Measurements from ENCODE around the gene JMJD7.

The JMJD7 gene

DNA sequence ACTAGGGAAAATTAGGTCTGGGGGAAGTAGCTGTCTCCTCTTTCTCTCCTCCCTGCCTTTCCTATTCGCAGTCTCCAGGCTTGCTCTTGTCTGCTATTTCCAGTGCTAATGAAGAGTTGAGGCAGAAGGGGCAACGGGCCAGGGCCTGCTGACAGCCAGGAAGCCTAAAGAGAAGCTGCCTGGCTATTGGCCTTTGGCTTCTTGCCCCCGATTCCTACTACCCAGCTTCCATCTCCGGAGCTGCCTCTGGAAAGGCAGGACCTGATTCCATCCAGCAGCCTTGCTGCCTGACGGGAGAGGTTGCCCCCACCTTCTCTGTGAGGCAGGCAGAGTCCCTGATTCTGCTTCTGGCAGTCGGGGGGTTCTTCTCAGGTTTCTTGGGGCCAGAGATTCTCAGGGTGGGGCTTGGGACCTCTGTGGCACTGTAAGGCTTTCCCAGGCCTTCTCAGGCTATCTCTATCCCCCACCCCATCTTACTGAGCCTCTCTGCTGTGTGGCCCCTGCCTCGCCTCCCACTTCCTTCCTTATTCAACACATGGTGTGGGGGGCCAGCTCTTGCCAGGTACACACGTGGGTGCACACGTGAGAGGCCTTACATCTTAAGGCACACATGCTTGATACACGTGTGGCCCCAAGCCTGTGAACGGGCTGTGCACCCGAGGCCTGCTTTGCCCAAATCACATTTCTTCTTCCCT is 18.2 kb upstream of the JMJD7 start:
- no peak for DNase-seq
- TF ChIP-seq, protein P1, sequence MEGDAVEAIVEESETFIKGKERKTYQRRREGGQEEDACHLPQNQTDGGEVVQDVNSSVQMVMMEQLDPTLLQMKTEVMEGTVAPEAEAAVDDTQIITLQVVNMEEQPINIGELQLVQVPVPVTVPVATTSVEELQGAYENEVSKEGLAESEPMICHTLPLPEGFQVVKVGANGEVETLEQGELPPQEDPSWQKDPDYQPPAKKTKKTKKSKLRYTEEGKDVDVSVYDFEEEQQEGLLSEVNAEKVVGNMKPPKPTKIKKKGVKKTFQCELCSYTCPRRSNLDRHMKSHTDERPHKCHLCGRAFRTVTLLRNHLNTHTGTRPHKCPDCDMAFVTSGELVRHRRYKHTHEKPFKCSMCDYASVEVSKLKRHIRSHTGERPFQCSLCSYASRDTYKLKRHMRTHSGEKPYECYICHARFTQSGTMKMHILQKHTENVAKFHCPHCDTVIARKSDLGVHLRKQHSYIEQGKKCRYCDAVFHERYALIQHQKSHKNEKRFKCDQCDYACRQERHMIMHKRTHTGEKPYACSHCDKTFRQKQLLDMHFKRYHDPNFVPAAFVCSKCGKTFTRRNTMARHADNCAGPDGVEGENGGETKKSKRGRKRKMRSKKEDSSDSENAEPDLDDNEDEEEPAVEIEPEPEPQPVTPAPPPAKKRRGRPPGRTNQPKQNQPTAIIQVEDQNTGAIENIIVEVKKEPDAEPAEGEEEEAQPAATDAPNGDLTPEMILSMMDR (IDR thresholded peaks at IDR 0.05; ENCODE audit: low read depth, low read length), result no peak
- no peak overlapping the region for H3K4me3 ChIP-seq (ENCODE audit: low read depth, low read length)
- no peaks in the 10 kb centered on the region for H3K9me3 ChIP-seq
- peaks cover 19% of the 10 kb centered on the region for H3K4me1 ChIP-seq
- no peaks in the 10 kb centered on the region for H3K36me3 ChIP-seq
- H3K27me3 ChIP-seq, result no peaks in the 10 kb centered on the region

DNA sequence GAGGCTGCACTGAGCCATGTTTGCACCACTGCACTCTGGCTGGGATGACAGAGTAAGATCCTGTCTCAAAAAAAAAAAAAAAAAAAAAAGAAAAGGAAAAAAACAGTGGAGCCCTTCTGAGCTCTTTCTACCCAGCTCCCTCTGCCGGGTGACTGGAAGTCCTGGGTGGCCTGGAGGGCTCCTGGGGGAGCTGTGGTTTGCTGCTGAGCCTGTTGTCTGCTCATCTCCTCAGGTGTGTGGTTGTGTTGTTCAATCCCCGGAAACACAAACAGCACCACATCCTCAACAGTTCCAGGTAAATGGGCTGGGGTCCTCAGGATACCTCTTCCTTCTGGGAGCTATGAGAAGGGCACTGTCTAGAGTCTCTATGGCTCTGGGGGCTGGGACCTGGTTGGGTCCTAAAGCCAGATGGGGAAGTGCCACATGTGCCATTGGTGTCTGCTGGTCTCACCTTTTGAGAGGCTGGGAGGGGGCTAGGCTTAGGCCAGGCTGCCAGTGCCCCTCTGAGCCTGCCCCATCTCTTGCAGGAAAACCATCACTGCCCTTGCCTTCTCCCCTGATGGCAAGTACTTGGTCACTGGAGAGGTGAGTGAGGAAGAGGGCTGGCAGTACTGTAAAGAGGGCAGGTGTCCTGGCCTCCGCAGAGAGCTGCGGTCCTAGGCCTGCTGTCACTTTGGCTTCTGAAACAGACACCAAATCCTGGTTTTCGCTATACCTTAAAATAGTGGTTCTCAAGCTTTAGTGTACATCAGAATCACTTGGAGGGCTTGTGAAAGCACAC is 17.1 kb upstream of the JMJD7 start:
- Histone ChIP-seq H3K4me1 (peaks cover 10% of the 10 kb centered on the region), H3K4me3 (ENCODE audit: low read depth, low read length) (no peak overlapping the region), H3K9me3 (no peaks in the 10 kb centered on the region), H3K27me3 (no peaks in the 10 kb centered on the region), H3K36me3 (peaks cover 3% of the 10 kb centered on the region; the same call in 1 of the 2 replicates)
- TF ChIP-seq, protein P1 (IDR thresholded peaks at IDR 0.05; ENCODE audit: low read depth, low read length), result no peak
- no peak for DNase-seq

DNA sequence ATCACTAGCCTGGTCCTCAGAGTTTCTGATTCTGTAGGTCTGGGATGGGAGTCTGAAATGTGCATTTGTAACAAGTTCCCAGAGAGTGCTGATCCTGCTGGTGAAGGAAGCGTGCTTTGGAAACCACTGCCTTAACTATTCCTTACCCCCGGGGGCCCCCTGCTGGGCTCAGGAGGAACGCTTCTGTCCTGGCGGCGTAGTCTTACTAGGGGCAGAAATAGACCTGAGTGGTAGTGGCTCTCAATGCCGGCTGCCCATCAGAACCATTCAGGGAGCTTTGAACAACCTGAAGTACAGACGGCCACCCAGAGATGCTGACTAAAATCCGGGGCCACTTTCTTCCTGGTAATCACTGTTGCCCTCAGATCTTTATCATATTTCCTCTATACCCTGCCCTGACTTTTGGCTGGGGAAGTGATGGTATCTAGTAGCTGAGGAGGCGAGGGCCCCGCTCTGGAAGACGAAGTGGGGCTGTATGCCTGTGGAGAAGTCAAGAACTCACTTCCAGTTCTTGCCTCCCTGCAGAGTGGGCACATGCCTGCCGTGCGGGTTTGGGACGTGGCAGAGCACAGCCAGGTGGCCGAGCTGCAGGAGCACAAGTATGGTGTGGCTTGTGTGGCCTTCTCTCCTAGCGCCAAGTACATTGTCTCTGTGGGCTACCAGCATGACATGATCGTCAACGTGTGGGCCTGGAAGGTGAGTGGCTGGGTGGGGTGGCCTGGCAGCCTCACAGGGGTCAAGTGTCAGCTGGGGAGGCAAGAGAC is 16.3 kb upstream of the JMJD7 start:
- Histone ChIP-seq H3K27me3 (no peaks in the 10 kb centered on the region), H3K4me3 (ENCODE audit: low read depth, low read length) (no peak overlapping the region), H3K9me3 (no peaks in the 10 kb centered on the region), H3K4me1 (peaks cover 2% of the 10 kb centered on the region; the same call in 1 of the 2 replicates), H3K36me3 (peaks cover 3% of the 10 kb centered on the region; the same call in 1 of the 2 replicates)
- DNase-seq, result peak; percentile 88
- TF ChIP-seq, protein P1 (IDR thresholded peaks at IDR 0.05; ENCODE audit: low read depth, low read length), result peak; percentile 96

DNA sequence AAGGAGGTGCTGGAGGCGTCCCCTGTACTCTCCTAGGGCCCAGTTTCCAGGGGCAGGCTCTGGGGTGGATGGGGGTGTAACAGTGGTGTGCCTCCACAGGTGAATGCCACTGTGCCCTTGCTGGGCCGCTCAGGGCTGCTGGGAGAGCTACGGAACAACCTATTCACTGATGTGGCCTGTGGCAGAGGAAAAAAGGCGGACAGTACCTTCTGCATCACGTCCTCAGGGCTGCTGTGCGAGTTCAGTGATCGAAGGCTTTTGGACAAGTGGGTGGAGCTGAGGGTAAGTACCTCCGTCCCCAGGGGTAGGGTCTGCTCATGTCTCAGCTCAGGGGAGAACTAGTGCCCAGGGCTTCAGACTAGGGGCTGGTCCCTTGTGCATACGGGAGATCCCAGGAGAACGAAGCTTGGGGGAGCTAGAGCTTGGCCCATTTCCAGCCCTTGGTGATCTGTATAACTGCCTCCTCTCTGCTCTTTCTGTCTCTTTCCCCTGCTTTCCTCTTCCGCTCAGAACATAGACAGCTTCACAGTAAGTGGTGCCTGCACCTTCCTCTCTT is 15.0 kb upstream of the JMJD7 start:
- Histone ChIP-seq H3K27me3 (no peaks in the 10 kb centered on the region), H3K36me3 (peaks cover 3% of the 10 kb centered on the region; the same call in 1 of the 2 replicates), H3K4me1 (no peaks in the 10 kb centered on the region), H3K4me3 (ENCODE audit: low read depth, low read length) (no peak overlapping the region), H3K9me3 (no peaks in the 10 kb centered on the region)
- TF ChIP-seq, protein P1 (IDR thresholded peaks at IDR 0.05; ENCODE audit: low read depth, low read length), result no peak
- no peak for DNase-seq

DNA sequence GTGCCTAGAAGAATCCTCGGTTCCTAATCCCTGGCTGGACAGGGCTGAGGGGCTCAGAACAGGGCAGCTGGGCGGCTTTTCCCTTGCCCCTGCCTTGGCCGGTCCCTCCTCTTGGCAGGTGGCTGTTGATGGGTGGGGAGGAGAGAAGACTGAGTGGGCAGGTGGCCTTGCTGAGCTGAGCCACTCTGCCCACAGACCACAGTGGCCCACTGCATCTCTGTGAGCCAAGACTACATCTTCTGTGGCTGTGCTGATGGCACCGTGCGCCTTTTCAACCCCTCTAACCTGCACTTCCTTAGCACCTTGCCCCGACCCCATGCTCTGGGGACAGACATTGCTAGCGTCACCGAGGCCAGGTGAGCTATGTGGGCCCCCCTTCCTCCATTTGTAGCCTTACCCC is 14.5 kb upstream of the JMJD7 start:
- DNase-seq, result no peak
- TF ChIP-seq, protein P1 (IDR thresholded peaks at IDR 0.05; ENCODE audit: low read depth, low read length), result no peak
- no peaks in the 10 kb centered on the region for H3K9me3 ChIP-seq
- H3K36me3 ChIP-seq, result peaks cover 3% of the 10 kb centered on the region; the same call in 1 of the 2 replicates
- no peaks in the 10 kb centered on the region for H3K27me3 ChIP-seq
- H3K4me1 ChIP-seq, result no peaks in the 10 kb centered on the region
- no peak overlapping the region for H3K4me3 ChIP-seq (ENCODE audit: low read depth, low read length)
